K562 (cell line): ENCODE measurements around the gene ATP6V0A4. TPM values are rescaled to one million over a fixed set of nuclear protein-coding genes. Genes with fewer than 3 reads are reported as not detected.

Experiments
- ATAC-seq: fragments of 200-7000 bp; cut with Tn5 transposase; 3 replicates; pipeline ENCODE4 v1.9.1; 2020; ENCODE audit warnings: moderate library complexity
- BruUV-seq: library from RNA; stranded (reverse); fragments of 400-500 nt; replicated peaks from 2 replicates; lab custom pipeline; 2021; lab: Mats Ljungman, UMichigan
- CTCF ChIA-PET: fragments of 300-600 bp; formaldehyde crosslinking; extraction: SDS; loops from one replicate; lab custom pipeline; 2021; ENCODE audit warnings: low intra/inter-chr PET ratio; lab: Yijun Ruan, JAX
- POLR2A ChIA-PET: fragments of 300-600, 350-650 bp; sonication (Branson Sonifier 250); formaldehyde crosslinking; extraction: SDS; loops from one replicate; lab custom pipeline; 2021; ENCODE audit warnings: antibody characterized with exemption, inconsistent platforms; lab: Yijun Ruan, JAX
- DNase-seq, 4 experiments: peaks; one replicate each; pipeline versions ENCODE4 v3.0.0 to v3.0.0-alpha.2; 2011 to 2018; ENCODE audit warnings: low spot score in 3 of 4, mixed read lengths in 3 of 4; ENCODE audit errors: extremely low read depth in 1 of 4
- FAIRE-seq: peaks from 2 replicates; lab custom pipeline; 2011; peaks lifted over from hg19 to GRCh38; lab: Jason Lieb, UNC
- H2AFZ ChIP-seq: 2 replicates; pipeline ENCODE4 v1.6.0; 2011; ENCODE audit warnings: low read depth, low read length, control low read depth, inconsistent platforms
- H3K27ac ChIP-seq: fragments of 200-600 bp; 3 replicates; pipeline ENCODE4 v1.8.0; 2011; ENCODE audit warnings: low read depth, mild to moderate bottlenecking, control low read depth, inconsistent platforms, low read length, moderate library complexity, mixed read lengths; ENCODE audit errors: extremely low read depth
- H3K27me3 ChIP-seq, 2 experiments: fragments of 300-600 bp in 1 of 2; 2 replicates in 1 of 2; 3 replicates in 1 of 2; pipeline versions ENCODE4 v1.6.0 to v1.8.0; 2011; ENCODE audit warnings: inconsistent platforms in 2 of 2, low read length in 2 of 2, mild to moderate bottlenecking in 1 of 2, mixed read lengths in 1 of 2, moderate library complexity in 1 of 2; ENCODE audit not compliant: control insufficient read depth in 2 of 2, insufficient read depth in 2 of 2
- H3K36me3 ChIP-seq: fragments of 300-600 bp; 3 replicates; pipeline ENCODE4 v1.8.0; 2011; ENCODE audit warnings: mild to moderate bottlenecking, low read length, inconsistent platforms; ENCODE audit not compliant: control insufficient read depth, insufficient read depth
- H3K4me1 ChIP-seq, 2 experiments: fragments of 200-600 bp in 1 of 2; replicated peaks in 1 of 2; 2 replicates in 1 of 2; 3 replicates in 1 of 2; pipeline versions ENCODE4 v1.5.1 to v1.8.0; 2011; ENCODE audit warnings: inconsistent platforms in 2 of 2, low read length in 2 of 2, mild to moderate bottlenecking in 1 of 2, mixed read lengths in 1 of 2, moderate library complexity in 1 of 2; ENCODE audit not compliant: control insufficient read depth in 2 of 2, insufficient read depth in 2 of 2
- H3K4me2 ChIP-seq: 2 replicates; pipeline ENCODE4 v1.6.1; 2011; ENCODE audit warnings: low read length, control low read depth, inconsistent platforms, mixed read lengths; ENCODE audit not compliant: insufficient read depth
- H3K4me3 ChIP-seq: fragments of 200-600 bp; sonication (generic), shearing (Covaris generic); 2 replicates; pipeline ENCODE4 v1.5.1; 2016; ENCODE audit warnings: control low read depth, inconsistent platforms
- H3K79me2 ChIP-seq: fragments of 200-600 bp; 3 replicates; pipeline ENCODE4 v1.8.0; 2011; ENCODE audit warnings: low read length, inconsistent platforms; ENCODE audit not compliant: control insufficient read depth, insufficient read depth
- H3K9ac ChIP-seq, 2 experiments: 2 replicates each; pipeline versions ENCODE4 v1.6.0 to v1.6.1; 2011; ENCODE audit warnings: low read depth in 2 of 2, low read length in 2 of 2, control low read depth in 1 of 2, inconsistent platforms in 1 of 2, mild to moderate bottlenecking in 1 of 2, mixed read lengths in 1 of 2; ENCODE audit not compliant: insufficient read depth in 1 of 2
- H3K9me1 ChIP-seq: one replicate; pipeline ENCODE4 v1.6.0; 2011; ENCODE audit warnings: inconsistent platforms, mild to moderate bottlenecking, low read length, moderate library complexity; ENCODE audit not compliant: control insufficient read depth, insufficient read depth
- H3K9me3 ChIP-seq: replicated peaks from 2 replicates; pipeline ENCODE4 v1.5.1; 2011; ENCODE audit warnings: low read depth, low read length, inconsistent platforms; ENCODE audit not compliant: control insufficient read depth, insufficient read depth
- H4K20me1 ChIP-seq: replicated peaks from 2 replicates; pipeline ENCODE4 v1.6.1; 2011; ENCODE audit warnings: low read length, inconsistent platforms, mixed read lengths; ENCODE audit not compliant: control insufficient read depth, insufficient read depth
- CREM ChIP-seq: IDR thresholded peaks from 2 replicates; pipeline ENCODE4 v1.6.1; 2014; ENCODE audit warnings: antibody characterized with exemption, low read depth
- HNRNPK ChIP-seq: fragments of 200-400 bp; formaldehyde crosslinking; IDR thresholded peaks from one replicate; pipeline ENCODE4 v1.6.1; 2018; ENCODE audit warnings: mild to moderate bottlenecking, low read depth, low read length; ENCODE audit not compliant: poor library complexity, severe bottlenecking
- NCOA6 ChIP-seq: fragments of 450-650 bp; IDR thresholded peaks from 2 replicates; pipeline ENCODE4 v1.6.1; 2017; ENCODE audit warnings: mild to moderate bottlenecking
- NR1H2 ChIP-seq: sonication (generic); formaldehyde crosslinking; IDR thresholded peaks from 2 replicates; pipeline ENCODE4 v1.4.0; 2020; ENCODE audit warnings: mild to moderate bottlenecking, missing genetic modification reagents
- TAF15 ChIP-seq: fragments of 200-400 bp; formaldehyde crosslinking; IDR thresholded peaks from 2 replicates; pipeline ENCODE4 v1.6.1; 2017; ENCODE audit warnings: mild to moderate bottlenecking, low read depth, low read length, moderate library complexity
- ZNF134 ChIP-seq: fragments of 250-450 bp; sonication (Bioruptor Pico); conservative IDR thresholded peaks from 2 replicates; pipeline ENCODE4 v1.4.0; 2020
- ZNF444 ChIP-seq: fragments of 250-450 bp; sonication (Bioruptor Pico); IDR thresholded peaks from 2 replicates; pipeline ENCODE4 v1.4.0; 2020; ENCODE audit warnings: mild to moderate bottlenecking, moderate library complexity
- ZNF75A ChIP-seq: fragments of 450-650 bp; formaldehyde crosslinking; IDR thresholded peaks from 2 replicates; pipeline ENCODE4 v1.4.0; 2020; ENCODE audit warnings: mild to moderate bottlenecking
- WGBS: fragments of 100-300 bp; shearing (Covaris generic); methylation state at CpG from one replicate; pipeline ENCODE4 v1.1.6; 2016; ENCODE audit warnings: low coverage, mixed read lengths; ENCODE audit not compliant: insufficient coverage; ENCODE audit errors: missing lambda C conversion rate; 5-methylcytosine and 5-hydroxymethylcytosine counted together
- in situ Hi-C: fragments of 300-500 bp; cut with MboI; formaldehyde crosslinking; loops from 4 replicates; pipeline ENCODE4 v1.15.0; 2018; ENCODE audit warnings: inconsistent platforms, mixed read lengths
- intact Hi-C: fragments of 100-400 bp; cut with micrococcal nuclease; formaldehyde crosslinking; loops from 2 replicates; pipeline ENCODE4 v1.14.2; 2022
- polyA plus RNA-seq, 8 experiments: library from polyadenylated mRNA; depleted of rRNA in 4 of 8; stranded (reverse) in 5 of 8; unstranded in 3 of 8; fragments of >200 nt; fragmentation: Nextera tagmentation in 2 of 8; fragmentation: Illumina TruSeq in 1 of 8; extraction: Ambion mirVana in 2 of 8; extraction: Trizol in 1 of 8; gene quantifications; 2 replicates each; pipeline versions ENCODE4 v1.2.1 to v1.2.3, GENCODE V29; 2011 to 2014; ENCODE audit warnings: inconsistent platforms in 1 of 8, missing spikeins in 1 of 8
- total RNA-seq, 7 experiments: library from RNA; depleted of rRNA in 6 of 7; stranded (reverse); fragments of >200 nt in 6 of 7; fragmentation: Illumina TruSeq in 2 of 7; extraction: Trizol in 2 of 7; gene quantifications; 2 replicates each; pipeline versions ENCODE4 v1.2.1 to v1.2.3, GENCODE V29; 2011 to 2021; ENCODE audit warnings: low replicate concordance in 1 of 7
- TF ChIP-seq, protein P1 (sequence below), 2 experiments: fragments of 450-650 bp; IDR thresholded peaks; 2 replicates each; pipeline ENCODE4 v1.6.1; 2018; ENCODE audit warnings: mild to moderate bottlenecking in 2 of 2, low read depth in 1 of 2; ENCODE audit not compliant: partially characterized antibody in 2 of 2
- TF ChIP-seq, protein P2 (sequence below), 2 experiments: fragments of 450-650 bp; formaldehyde crosslinking in 1 of 2; IDR thresholded peaks; 2 replicates each; pipeline versions ENCODE4 v1.4.0 to v1.6.1; 2014 to 2020; ENCODE audit warnings: mild to moderate bottlenecking in 2 of 2, borderline replicate concordance in 1 of 2, low read depth in 1 of 2

The ATP6V0A4 gene
- total and polyA plus RNA-seq, 9 of the 15 experiments (the other 6 are each of a cell fraction or from before 2014, with no cell fraction given) = 0.03 TPM; not detected in 8

DNA sequence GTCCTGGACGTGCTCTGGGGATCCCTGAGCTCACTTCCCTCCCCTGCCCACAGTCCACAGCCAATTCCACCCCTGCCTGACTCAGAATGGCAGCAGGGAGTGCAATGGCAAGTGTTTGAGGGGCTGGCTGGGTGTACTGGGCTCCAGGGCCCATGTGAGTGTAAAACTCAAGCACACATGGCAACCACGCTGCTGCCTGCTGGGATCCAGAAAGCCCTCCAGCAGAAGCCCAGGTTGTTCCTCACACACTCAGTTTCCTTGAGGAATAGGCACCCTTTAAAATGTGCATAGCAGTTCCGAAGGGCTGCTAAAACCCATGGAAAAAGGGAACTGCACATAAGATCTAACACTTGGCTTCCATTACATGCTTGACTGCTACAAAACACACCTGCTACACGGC, 11.3 kb upstream of the ATP6V0A4 start (continued):
- TF ChIP-seq, protein P1, sequence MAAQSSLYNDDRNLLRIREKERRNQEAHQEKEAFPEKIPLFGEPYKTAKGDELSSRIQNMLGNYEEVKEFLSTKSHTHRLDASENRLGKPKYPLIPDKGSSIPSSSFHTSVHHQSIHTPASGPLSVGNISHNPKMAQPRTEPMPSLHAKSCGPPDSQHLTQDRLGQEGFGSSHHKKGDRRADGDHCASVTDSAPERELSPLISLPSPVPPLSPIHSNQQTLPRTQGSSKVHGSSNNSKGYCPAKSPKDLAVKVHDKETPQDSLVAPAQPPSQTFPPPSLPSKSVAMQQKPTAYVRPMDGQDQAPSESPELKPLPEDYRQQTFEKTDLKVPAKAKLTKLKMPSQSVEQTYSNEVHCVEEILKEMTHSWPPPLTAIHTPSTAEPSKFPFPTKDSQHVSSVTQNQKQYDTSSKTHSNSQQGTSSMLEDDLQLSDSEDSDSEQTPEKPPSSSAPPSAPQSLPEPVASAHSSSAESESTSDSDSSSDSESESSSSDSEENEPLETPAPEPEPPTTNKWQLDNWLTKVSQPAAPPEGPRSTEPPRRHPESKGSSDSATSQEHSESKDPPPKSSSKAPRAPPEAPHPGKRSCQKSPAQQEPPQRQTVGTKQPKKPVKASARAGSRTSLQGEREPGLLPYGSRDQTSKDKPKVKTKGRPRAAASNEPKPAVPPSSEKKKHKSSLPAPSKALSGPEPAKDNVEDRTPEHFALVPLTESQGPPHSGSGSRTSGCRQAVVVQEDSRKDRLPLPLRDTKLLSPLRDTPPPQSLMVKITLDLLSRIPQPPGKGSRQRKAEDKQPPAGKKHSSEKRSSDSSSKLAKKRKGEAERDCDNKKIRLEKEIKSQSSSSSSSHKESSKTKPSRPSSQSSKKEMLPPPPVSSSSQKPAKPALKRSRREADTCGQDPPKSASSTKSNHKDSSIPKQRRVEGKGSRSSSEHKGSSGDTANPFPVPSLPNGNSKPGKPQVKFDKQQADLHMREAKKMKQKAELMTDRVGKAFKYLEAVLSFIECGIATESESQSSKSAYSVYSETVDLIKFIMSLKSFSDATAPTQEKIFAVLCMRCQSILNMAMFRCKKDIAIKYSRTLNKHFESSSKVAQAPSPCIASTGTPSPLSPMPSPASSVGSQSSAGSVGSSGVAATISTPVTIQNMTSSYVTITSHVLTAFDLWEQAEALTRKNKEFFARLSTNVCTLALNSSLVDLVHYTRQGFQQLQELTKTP (IDR thresholded peaks at IDR 0.05; ENCODE audit: low read depth in 1 of 2, partially characterized antibody in 2 of 2) = no peak
- TF ChIP-seq NCOA6 = no peak

DNA sequence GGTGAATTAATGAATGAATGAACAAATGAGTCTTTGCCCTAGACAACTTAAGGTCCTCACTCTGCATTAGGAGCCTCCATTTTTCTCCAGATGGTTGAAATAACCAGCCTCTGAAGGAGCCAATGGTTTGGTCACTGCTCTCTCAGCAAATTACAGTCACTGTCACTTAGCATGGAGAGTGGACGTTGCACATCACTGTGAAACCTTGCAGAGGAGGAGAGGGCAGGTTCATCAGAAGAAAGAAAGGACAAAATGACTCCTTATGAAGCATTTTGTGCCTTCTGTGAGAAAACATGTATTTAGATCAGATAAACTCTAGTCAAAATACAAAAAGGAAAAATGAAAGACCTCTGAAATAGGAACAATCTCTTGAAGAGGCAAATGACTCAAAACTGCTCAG, 6.6 kb upstream of the ATP6V0A4 start:
- ChIA-PET CTCF (no interaction called here), POLR2A (no interaction called here)
- H3K79me2 ChIP-seq = no peaks in the 10 kb centered on the region
- intact Hi-C loops = no loop called here
- peaks cover 18 to 35% of the 10 kb centered on the region in 2 experiments for H3K27me3 ChIP-seq
- H3K9me3 ChIP-seq = no peaks in the 10 kb centered on the region
- no peak for FAIRE-seq
- no peak overlapping the region for H3K9ac ChIP-seq
- H3K27ac ChIP-seq = no peak overlapping the region
- H4K20me1 ChIP-seq = no peaks in the 10 kb centered on the region
- H3K4me3 ChIP-seq = no peak overlapping the region
- no TSS peak for BruUV-seq
- no peak for ATAC-seq
- DNase-seq = no peak
- no peaks in the 10 kb centered on the region for H3K36me3 ChIP-seq
- no peak overlapping the region for H2AFZ ChIP-seq
- WGBS = 0% methylated on average over 1 of the region's 1 CpG
- H3K4me2 ChIP-seq = no peak overlapping the region
- no peaks in the 10 kb centered on the region for H3K9me1 ChIP-seq
- in situ Hi-C loops = no loop called here
- H3K4me1 ChIP-seq = no peaks in the 10 kb centered on the region
- TF ChIP-seq, protein P2, sequence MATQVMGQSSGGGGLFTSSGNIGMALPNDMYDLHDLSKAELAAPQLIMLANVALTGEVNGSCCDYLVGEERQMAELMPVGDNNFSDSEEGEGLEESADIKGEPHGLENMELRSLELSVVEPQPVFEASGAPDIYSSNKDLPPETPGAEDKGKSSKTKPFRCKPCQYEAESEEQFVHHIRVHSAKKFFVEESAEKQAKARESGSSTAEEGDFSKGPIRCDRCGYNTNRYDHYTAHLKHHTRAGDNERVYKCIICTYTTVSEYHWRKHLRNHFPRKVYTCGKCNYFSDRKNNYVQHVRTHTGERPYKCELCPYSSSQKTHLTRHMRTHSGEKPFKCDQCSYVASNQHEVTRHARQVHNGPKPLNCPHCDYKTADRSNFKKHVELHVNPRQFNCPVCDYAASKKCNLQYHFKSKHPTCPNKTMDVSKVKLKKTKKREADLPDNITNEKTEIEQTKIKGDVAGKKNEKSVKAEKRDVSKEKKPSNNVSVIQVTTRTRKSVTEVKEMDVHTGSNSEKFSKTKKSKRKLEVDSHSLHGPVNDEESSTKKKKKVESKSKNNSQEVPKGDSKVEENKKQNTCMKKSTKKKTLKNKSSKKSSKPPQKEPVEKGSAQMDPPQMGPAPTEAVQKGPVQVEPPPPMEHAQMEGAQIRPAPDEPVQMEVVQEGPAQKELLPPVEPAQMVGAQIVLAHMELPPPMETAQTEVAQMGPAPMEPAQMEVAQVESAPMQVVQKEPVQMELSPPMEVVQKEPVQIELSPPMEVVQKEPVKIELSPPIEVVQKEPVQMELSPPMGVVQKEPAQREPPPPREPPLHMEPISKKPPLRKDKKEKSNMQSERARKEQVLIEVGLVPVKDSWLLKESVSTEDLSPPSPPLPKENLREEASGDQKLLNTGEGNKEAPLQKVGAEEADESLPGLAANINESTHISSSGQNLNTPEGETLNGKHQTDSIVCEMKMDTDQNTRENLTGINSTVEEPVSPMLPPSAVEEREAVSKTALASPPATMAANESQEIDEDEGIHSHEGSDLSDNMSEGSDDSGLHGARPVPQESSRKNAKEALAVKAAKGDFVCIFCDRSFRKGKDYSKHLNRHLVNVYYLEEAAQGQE (IDR thresholded peaks at IDR 0.05; ENCODE audit: borderline replicate concordance) = no peak
- TF ChIP-seq, protein P2 (CRISPR knock-in tag; IDR thresholded peaks at IDR 0.05; ENCODE audit: low read depth) = no peak
- no peak for TF ChIP-seq ZNF134
- no peak for TF ChIP-seq NR1H2 (CRISPR knock-in tag)
- no peak for TF ChIP-seq ZNF444 (CRISPR knock-in tag)
- TF ChIP-seq HNRNPK = no peak
- no peak for TF ChIP-seq CREM
- no peak for TF ChIP-seq TAF15
- no peak for TF ChIP-seq ZNF75A (CRISPR knock-in tag)
